Endodermal cell (in vitro differentiated cells): Measurements from ENCODE around the gene SYT6. TPM values are rescaled to one million over a fixed set of nuclear protein-coding genes. Genes with fewer than 3 reads are reported as not detected.

ENCODE experiments used
- DNase-seq: peaks from one replicate; pipeline ENCODE4 v3.0.0-alpha.2; 2017
- H3K27ac ChIP-seq: 2 replicates; pipeline ENCODE4 v1.5.1; 2013; ENCODE audit warnings: mild to moderate bottlenecking, low read depth, low read length, moderate library complexity
- H3K27me3 ChIP-seq: 2 replicates; pipeline ENCODE4 v1.6.1; 2013; ENCODE audit warnings: mild to moderate bottlenecking, low read length, moderate library complexity; ENCODE audit not compliant: insufficient read depth, control insufficient read depth, poor library complexity, severe bottlenecking
- H3K36me3 ChIP-seq: 2 replicates; pipeline ENCODE4 v1.7.0; 2013; ENCODE audit warnings: mild to moderate bottlenecking, low read length, moderate library complexity; ENCODE audit not compliant: control insufficient read depth, insufficient read depth
- H3K4me1 ChIP-seq: one replicate; pipeline ENCODE4 v1.7.0; 2013; ENCODE audit warnings: low read length; ENCODE audit not compliant: control insufficient read depth, insufficient read depth
- H3K4me3 ChIP-seq: 2 replicates; pipeline ENCODE4 v1.5.1; 2013; ENCODE audit warnings: mild to moderate bottlenecking, low read length, moderate library complexity
- H3K9ac ChIP-seq: 2 replicates; pipeline ENCODE4 v1.6.1; 2013; ENCODE audit warnings: mild to moderate bottlenecking, low read length, moderate library complexity; ENCODE audit not compliant: poor library complexity, severe bottlenecking; ENCODE audit errors: extremely low read depth
- H3K9me3 ChIP-seq: 2 replicates; pipeline ENCODE4 v1.6.1; 2013; ENCODE audit warnings: mild to moderate bottlenecking, low read length, moderate library complexity; ENCODE audit not compliant: control insufficient read depth
- H3K27ac Mint-ChIP-seq: 2 replicates; pipeline ENCODE4 v1.8.0; 2020; ENCODE audit warnings: mixed read lengths
- H3K27me3 Mint-ChIP-seq: 2 replicates; pipeline ENCODE4 v1.8.0; 2021; ENCODE audit warnings: mild to moderate bottlenecking, mixed read lengths; ENCODE audit not compliant: insufficient read depth
- H3K36me3 Mint-ChIP-seq: 2 replicates; pipeline ENCODE4 v1.8.0; 2020; ENCODE audit warnings: low read depth, mixed read lengths
- H3K4me1 Mint-ChIP-seq: 2 replicates; pipeline ENCODE4 v1.8.0; 2020; ENCODE audit warnings: mixed read lengths
- H3K4me3 Mint-ChIP-seq: 2 replicates; pipeline ENCODE4 v1.8.0; 2020; ENCODE audit warnings: mild to moderate bottlenecking, moderate library complexity, mixed read lengths
- H3K9me3 Mint-ChIP-seq: 2 replicates; pipeline ENCODE4 v1.8.0; 2020; ENCODE audit warnings: mild to moderate bottlenecking, mixed read lengths
- WGBS, 2 experiments: methylation state at CpG; one replicate each; pipeline versions ENCODE4 v1.1.5 to v1.1.7; 2013; ENCODE audit warnings: missing lambda C conversion rate in 2 of 2, mixed read lengths in 1 of 2; ENCODE audit not compliant: insufficient coverage in 1 of 2, insufficient read length in 1 of 2; 5-methylcytosine and 5-hydroxymethylcytosine counted together
- total RNA-seq, 2 donors: library from RNA; stranded (reverse); fragmentation: NEBNext Ultra II Directional in 1 of 2; extraction: Animal tissue kit (Norgen Biotek cat#: 25700) in 1 of 2; gene quantifications; 2 replicates in 1 of 2; 3 replicates in 1 of 2; pipeline ENCODE4 v1.2.1, GENCODE V29; 2021
- TF ChIP-seq, protein P1 (sequence below): fragments of 200-600 bp; sonication (generic); conservative IDR thresholded peaks from 2 replicates; pipeline ENCODE4 v1.5.0; 2021; ENCODE audit warnings: antibody characterized with exemption, mild to moderate bottlenecking

SYT6 gene
- total RNA-seq, 2 donors from 2014 or later: 1.3 to 4.4 TPM

DNA sequence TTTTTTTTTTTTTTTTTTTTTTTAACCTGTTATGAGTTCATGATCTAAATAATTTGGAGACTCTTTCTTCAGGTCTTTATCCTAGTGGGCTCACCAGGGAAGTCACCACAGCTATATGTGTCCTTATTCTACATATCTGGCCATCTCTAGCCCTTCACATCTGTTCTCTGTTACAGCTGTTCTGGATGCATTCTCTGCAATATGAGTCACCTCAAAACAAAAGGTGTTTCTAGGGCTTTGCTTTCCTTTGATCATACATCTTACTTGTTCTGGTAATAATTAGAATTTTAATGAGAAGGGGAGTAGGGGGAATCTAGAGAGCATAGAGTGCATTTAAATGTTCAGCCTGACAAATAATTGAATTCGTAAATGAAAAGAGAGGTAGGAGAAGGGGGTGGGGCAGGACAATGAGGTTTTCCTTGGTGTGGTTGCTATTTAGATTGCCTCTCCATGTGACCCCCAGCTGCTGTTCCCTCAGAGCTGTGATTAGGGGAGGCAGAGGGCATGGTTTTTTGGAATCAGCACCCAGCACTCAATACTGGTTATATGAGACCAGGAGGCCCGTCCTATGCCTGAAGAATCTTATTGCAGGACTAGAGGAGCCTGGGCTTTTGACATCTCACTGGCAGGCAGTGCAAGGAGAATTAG is 8.0 kb downstream of the SYT6 start:
- Histone ChIP-seq H3K9me3 (peaks cover 7% of the 10 kb centered on the region), H3K27me3 (peaks cover 65% of the 10 kb centered on the region), H3K4me3 (no peak overlapping the region), H3K27ac (no peak overlapping the region), H3K4me1 (no peaks in the 10 kb centered on the region), H3K36me3 (no peaks in the 10 kb centered on the region), H3K9ac (no peak overlapping the region)
- 67 to 78% methylated on average over 1 to 2 of the region's 2 CpGs for whole genome bisulfite sequencing, 2 experiments
- peaks cover 23% of the 10 kb centered on the region for H3K4me1 Mint-ChIP-seq
- no peak overlapping the region for H3K4me3 Mint-ChIP-seq
- no peaks in the 10 kb centered on the region for H3K36me3 Mint-ChIP-seq
- TF ChIP-seq, protein P1, sequence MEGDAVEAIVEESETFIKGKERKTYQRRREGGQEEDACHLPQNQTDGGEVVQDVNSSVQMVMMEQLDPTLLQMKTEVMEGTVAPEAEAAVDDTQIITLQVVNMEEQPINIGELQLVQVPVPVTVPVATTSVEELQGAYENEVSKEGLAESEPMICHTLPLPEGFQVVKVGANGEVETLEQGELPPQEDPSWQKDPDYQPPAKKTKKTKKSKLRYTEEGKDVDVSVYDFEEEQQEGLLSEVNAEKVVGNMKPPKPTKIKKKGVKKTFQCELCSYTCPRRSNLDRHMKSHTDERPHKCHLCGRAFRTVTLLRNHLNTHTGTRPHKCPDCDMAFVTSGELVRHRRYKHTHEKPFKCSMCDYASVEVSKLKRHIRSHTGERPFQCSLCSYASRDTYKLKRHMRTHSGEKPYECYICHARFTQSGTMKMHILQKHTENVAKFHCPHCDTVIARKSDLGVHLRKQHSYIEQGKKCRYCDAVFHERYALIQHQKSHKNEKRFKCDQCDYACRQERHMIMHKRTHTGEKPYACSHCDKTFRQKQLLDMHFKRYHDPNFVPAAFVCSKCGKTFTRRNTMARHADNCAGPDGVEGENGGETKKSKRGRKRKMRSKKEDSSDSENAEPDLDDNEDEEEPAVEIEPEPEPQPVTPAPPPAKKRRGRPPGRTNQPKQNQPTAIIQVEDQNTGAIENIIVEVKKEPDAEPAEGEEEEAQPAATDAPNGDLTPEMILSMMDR: no peak
- H3K27me3 Mint-ChIP-seq: peaks cover 64% of the 10 kb centered on the region
- H3K27ac Mint-ChIP-seq: no peak overlapping the region
- H3K9me3 Mint-ChIP-seq: no peaks in the 10 kb centered on the region
- no peak for DNase-seq

DNA sequence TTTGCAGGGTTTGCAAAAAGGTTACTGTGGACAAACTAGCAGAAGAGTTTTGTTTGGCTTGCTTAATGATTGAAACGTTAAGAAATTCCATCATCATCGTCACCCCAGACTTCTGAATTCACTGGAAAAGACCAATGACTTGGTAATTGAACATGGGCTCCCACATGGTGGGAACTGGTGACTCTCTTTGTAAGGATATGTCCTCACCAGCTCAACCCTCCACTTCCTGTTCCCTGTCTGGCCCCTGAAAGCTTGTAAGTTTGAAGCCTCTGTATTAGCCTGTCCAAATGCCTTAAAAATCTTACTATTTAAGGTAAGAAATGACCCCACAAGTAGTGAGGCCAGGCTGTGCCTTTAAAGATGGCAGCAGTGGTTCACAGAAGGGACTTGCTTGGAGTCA is 9.7 kb downstream of the SYT6 start:
- Histone ChIP-seq H3K27ac (no peak overlapping the region), H3K4me1 (no peaks in the 10 kb centered on the region), H3K4me3 (no peak overlapping the region), H3K27me3 (peaks cover 52% of the 10 kb centered on the region), H3K9ac (no peak overlapping the region), H3K36me3 (no peaks in the 10 kb centered on the region), H3K9me3 (peaks cover 7% of the 10 kb centered on the region)
- no peak for DNase-seq
- Mint-ChIP-seq H3K27ac (no peak overlapping the region), H3K4me1 (peaks cover 27% of the 10 kb centered on the region), H3K9me3 (no peaks in the 10 kb centered on the region), H3K36me3 (peaks cover 2% of the 10 kb centered on the region), H3K4me3 (no peak overlapping the region), H3K27me3 (peaks cover 55% of the 10 kb centered on the region)
- TF ChIP-seq, protein P1: no peak
- WGBS, 2 experiments: 93 to 100% methylated on average over 2 of the region's 2 CpGs

DNA sequence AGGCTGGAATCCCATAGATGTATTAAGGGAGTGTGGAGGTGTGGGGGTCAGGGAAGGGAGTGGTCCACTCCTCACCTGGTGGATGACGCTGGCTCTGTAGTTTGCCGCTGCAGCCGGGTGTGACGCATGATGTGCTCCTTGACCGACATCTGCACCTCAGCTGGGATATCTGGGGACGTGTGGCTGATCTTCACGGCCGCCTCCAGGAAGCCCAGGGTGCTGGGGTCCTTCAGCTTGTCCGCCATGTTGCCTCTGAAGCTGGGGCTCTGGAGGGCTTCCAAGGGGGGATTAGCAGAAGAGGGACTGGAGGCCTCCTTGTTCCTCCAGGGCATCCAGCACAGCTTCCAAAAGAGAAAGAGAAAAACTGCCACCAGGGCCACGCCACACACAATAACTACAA is 14.1 kb downstream of the SYT6 start:
- Mint-ChIP-seq H3K36me3 (peaks cover 2% of the 10 kb centered on the region), H3K4me3 (no peak overlapping the region), H3K27me3 (peaks cover 63% of the 10 kb centered on the region), H3K27ac (no peak overlapping the region), H3K4me1 (peaks cover 13% of the 10 kb centered on the region), H3K9me3 (no peaks in the 10 kb centered on the region)
- no peak for DNase-seq
- H3K4me3 ChIP-seq: no peak overlapping the region
- peaks cover 7% of the 10 kb centered on the region for H3K9me3 ChIP-seq
- TF ChIP-seq, protein P1: no peak
- no peaks in the 10 kb centered on the region for H3K36me3 ChIP-seq
- no peak overlapping the region for H3K27ac ChIP-seq
- no peaks in the 10 kb centered on the region for H3K4me1 ChIP-seq
- WGBS, 2 experiments: 95 to 98% methylated on average over 6 to 10 of the region's 10 CpGs
- peaks cover 57% of the 10 kb centered on the region for H3K27me3 ChIP-seq
- H3K9ac ChIP-seq: no peak overlapping the region
